SK-N-SH treated with all-trans-retinoic acid at 6 μM for 48 hours (cell line): ENCODE results near the gene CCDC137.

Source experiments
- CREB5 ChIP-seq: fragments of 250-450 bp; sonication (Bioruptor Pico); IDR thresholded peaks from 2 replicates; pipeline ENCODE4 v1.5.1; 2020; ENCODE audit warnings: low read depth, mild to moderate bottlenecking, moderate library complexity
- CSRNP3 ChIP-seq: fragments of 250-450 bp; sonication (Bioruptor Pico); IDR thresholded peaks from 2 replicates; pipeline ENCODE4 v1.5.1; 2021; ENCODE audit warnings: mild to moderate bottlenecking, moderate library complexity
- GLIS3 ChIP-seq: fragments of 250-450 bp; sonication (Bioruptor Pico); IDR thresholded peaks from 2 replicates; pipeline ENCODE4 v1.5.0; 2020; ENCODE audit warnings: mild to moderate bottlenecking, moderate library complexity
- PATZ1 ChIP-seq: fragments of 250-450 bp; sonication (Bioruptor Pico); IDR thresholded peaks from 2 replicates; pipeline ENCODE4 v1.8.0; 2020; ENCODE audit warnings: mild to moderate bottlenecking, moderate library complexity, borderline replicate concordance
- POU6F1 ChIP-seq: fragments of 250-450 bp; sonication (Bioruptor Pico); IDR thresholded peaks from 2 replicates; pipeline ENCODE4 v1.8.0; 2021; ENCODE audit warnings: low read depth, mild to moderate bottlenecking, moderate library complexity, borderline replicate concordance
- PPARA ChIP-seq: fragments of 250-450 bp; sonication (Bioruptor Pico); IDR thresholded peaks from 2 replicates; pipeline ENCODE4 v1.5.0; 2020; ENCODE audit warnings: mild to moderate bottlenecking, borderline replicate concordance
- RARB ChIP-seq: fragments of 250-450 bp; sonication (Bioruptor Pico); IDR thresholded peaks from 2 replicates; pipeline ENCODE4 v1.8.0; 2021; ENCODE audit warnings: mild to moderate bottlenecking, moderate library complexity
- TCF4 ChIP-seq: fragments of 250-450 bp; sonication (Bioruptor Pico); IDR thresholded peaks from 2 replicates; pipeline ENCODE4 v1.8.0; 2021; ENCODE audit warnings: mild to moderate bottlenecking, moderate library complexity, borderline replicate concordance
- TOX ChIP-seq: fragments of 250-450 bp; sonication (Bioruptor Pico); IDR thresholded peaks from 2 replicates; pipeline ENCODE4 v1.8.0; 2021; ENCODE audit warnings: mild to moderate bottlenecking, moderate library complexity, borderline replicate concordance
- ZFP3 ChIP-seq: fragments of 250-450 bp; sonication (Bioruptor Pico); IDR thresholded peaks from 2 replicates; pipeline ENCODE4 v1.5.0; 2020; ENCODE audit warnings: mild to moderate bottlenecking, moderate library complexity
- ZNF565 ChIP-seq: fragments of 450-650 bp; formaldehyde crosslinking; conservative IDR thresholded peaks from 2 replicates; pipeline ENCODE4 v1.5.0; 2020; ENCODE audit warnings: low read depth, mild to moderate bottlenecking, moderate library complexity
- ZNF8 ChIP-seq: fragments of 450-650 bp; formaldehyde crosslinking; IDR thresholded peaks from 2 replicates; pipeline ENCODE4 v1.5.0; 2020; ENCODE audit warnings: mild to moderate bottlenecking, moderate library complexity

- TF ChIP-seq PPARA (CRISPR knock-in tag) (no peak), PATZ1 (CRISPR knock-in tag) (no peak), TCF4 (CRISPR knock-in tag) (no peak), TOX (CRISPR knock-in tag) (no peak), CREB5 (no peak), ZNF565 (no peak), ZFP3 (no peak), CSRNP3 (CRISPR knock-in tag) (no peak), POU6F1 (CRISPR knock-in tag) (no peak), GLIS3 (CRISPR knock-in tag) (no peak), RARB (CRISPR knock-in tag) (no peak), ZNF8 (CRISPR knock-in tag) (no peak)
These were observed 49.7 kb upstream of the CCDC137 start for GRCh38 chr17:81616877-81617276.
